Measurements from ENCODE around the gene NACAD.

The NACAD gene

DNA sequence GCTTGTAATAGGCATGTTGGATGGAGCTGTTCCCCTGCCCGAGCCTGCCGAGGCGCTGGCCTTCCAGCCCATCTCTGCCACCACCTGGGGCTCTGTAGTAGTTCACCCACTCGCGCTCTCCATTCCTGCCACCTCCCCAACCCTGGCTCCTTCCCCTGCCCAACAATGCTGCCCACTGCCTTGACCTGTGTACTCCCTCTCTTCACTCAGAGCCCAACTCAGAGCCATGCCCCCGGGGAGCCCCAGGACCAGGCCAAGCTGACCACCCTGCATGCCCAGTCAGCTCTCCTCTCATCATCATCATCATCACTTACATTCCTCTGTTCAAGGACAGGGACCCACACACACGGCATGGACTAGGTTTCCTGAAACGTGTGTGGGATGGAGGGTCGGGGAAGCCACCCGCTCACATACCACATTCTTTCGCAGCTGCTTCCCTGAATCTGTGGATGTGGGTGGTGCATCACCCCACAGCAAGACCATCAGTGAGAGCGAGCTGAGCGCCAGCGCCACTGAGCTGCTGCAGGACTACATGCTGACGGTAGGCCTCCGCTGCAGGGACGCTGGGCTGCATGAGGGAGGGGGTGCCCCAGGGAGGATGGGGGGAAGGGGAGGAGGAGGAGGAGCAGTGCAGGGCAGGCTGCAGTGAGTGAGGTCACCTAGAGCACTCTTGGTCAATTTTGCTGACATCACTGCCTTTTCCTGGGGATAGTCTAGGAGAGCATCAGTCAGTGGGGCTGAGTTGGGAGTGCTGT is 15.6 kb downstream of the NACAD start:
- no peak for DNase-seq

DNA sequence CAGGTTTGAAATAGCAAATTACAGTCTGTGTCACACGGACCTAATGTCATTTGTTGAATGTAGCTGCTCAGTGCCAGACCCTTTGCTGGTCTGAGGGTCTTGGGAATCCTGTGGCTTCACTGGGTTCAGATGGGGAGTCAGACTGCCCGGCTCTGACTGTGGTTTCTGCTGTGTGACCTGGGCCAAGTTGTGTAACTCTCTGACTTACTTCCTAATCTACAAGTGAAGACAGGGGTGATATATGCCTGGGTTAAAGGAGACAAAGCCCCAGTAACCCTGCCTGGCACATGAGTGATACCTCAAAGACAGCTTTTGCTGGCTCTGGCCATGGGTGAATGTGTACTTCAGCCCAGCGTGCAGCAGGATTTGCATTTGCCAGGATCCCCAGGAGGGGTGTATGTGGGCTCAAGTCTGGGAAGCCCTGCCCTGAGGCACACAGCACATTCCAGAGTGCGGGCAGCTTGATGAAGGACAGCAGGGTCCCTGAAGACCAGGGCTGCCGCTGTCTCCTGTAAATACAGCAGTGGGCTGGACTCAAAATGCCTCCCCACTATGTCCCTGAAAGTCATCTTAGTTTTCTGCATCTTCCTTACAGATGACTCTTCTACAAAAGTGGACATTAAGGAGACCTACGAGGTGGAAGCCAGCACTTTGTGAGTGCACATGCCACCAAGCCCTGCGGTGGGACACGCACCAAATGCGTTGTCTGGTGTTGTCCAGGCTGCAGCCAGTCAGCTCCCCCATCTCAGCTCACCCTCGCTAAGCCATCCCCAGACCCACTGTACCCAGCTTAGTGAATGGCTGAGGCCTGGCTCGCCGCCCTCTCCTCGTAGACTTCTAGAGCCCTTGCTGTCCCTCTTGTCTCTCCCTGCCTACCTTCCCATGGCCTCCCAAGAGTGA is 16.4 kb downstream of the NACAD start:
- no peak for DNase-seq

- no peak for DNase-seq
These were observed 17.2 kb downstream of the NACAD start for GRCh38 chr7:45071528-45071927.

GRCh38 chr7:45070254-45070642 is 18.5 kb downstream of the NACAD start:
- no peak for DNase-seq

DNA sequence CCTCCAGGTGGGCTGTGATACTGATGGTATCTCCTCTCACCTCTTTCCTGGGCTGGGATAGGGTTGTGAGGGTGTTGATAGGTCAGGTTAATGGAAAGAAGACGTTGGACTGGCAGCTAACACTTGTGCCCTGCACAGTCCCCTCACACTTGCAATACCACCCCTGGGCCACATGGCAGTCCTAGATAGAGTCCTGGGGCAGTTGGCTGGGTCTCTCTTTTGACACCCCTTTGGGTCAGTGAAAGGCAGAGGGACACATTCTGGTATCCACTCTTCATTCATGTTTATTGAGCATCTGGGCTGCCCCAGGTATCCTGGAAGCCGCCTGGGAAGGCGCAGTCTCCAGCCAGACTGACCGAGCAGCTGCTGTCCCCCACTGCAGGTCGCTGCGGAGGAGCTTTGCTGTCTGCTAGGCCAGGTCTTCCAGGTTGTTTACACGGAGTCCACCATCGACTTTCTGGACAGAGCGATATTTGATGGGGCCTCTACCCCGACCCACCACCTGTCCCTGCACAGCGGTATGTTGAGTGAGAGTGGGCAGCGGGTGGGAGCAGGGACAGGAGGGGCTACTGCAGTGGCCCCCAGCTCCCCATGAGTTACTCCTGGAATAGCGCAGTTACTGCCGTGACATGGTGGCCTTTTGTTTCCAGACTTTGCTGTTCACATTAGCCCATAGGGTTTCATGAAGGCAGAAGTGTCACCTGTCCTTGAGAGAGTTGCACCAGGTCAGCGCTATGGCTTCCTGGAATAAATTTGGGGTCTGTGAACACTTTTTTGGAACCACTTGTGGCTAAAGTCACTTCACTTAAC is 19.1 kb downstream of the NACAD start:
- no peak for DNase-seq

GRCh38 chr7:45068236-45069023 is 20.3 kb downstream of the NACAD start:
- DNase-seq = no peak

GRCh38 chr7:45067582-45067981 is 21.2 kb downstream of the NACAD start:
- DNase-seq = no peak

DNA sequence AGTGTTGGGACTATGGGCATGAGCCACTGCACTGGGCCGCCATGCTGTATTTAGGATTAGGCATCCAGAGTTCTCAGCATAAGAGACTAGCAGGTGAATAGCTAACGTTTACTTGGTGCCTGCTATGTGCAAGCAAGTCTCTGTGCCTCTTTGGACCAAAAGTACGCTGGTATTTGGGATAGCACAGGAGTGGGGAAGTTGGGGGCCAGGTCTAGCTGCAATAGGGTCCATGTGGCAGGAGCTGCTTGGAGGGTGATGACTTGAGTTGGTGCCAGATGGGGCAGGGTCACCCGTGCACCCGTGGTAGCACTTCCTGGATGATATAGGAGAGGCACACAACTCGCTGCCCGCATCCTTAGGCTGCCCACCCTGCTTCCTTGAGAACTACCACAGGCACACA is 22.4 kb downstream of the NACAD start:
- no peak for DNase-seq

DNA sequence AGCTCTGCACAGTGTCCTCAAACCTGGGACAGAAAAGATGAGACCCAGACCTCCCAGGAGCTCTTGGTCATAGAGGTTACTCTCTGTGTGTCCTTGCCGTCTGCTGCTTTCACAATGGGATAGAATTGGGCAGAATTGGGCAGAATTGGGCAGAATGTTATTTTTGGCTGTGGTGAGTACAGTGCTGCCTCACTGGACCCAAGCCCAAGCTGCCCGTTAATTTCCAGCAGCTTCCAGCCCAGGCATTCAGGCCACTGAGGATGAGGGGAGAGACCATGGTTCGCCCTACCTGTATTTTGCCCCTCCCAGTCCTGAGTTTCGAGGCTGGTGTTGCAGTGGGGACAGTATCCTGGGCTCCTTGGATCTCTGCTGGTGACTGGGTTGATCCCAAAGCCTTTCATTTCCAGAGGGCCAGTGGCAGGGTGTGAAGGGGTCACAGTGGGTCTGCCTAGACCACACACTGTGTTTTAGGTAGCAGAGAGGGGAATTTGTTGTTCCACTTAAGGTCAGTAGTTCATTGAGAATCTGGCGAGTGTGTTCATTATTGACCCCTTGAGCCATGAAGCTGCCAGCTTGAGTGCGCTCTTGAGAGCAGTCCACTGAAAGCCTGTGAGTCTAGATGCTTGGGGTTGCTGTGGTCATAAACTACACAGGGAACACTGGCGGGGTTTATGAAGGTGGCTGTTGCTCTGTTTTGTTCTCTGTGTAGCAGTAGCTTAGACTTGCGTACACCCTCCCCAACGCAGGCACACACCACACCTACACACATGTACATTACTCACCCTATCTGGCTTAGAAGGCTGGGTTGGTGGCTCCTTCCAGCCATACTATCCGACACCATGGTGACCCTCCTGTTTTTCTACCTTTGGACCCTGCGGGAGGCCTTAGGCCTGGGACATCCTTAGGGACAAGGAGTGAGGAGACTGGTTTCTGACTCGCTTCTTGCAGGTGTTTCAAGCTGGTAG is 23.5 kb downstream of the NACAD start:
- DNase-seq = no peak

DNA sequence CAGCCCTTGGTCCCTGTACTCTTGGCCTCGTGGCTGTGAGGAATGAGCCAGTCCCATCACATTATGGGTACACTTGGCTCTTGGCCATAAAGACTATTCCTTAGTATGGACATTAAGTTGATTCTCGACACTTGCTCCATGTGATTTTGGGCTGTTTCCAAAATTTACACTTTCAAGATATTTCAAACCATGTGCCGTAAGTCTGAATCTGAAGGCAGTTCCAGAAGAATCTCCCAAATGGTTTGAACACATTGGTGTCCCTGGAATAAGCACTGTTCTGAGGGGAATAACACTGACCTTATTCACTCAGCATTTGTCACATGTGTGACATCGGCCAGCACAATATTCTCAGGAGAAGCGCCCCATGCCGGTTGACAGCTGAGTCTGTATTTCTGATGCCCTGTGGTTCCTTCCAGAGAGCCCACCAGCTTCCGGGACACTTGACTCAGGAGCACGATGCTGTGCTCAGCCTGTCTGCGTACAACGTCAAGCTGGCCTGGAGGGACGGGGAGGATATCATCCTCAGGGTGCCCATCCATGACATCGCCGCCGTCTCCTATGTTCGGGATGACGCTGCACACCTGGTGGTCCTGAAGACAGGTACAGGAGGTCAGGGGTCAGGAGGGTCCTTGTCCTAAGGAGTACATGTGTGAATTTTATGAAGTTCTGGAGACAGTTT is 24.6 kb downstream of the NACAD start:
- no peak for DNase-seq

GRCh38 chr7:45061806-45062425 is 26.9 kb downstream of the NACAD start:
- DNase-seq = no peak

- no peak for DNase-seq
These were observed 27.4 kb downstream of the NACAD start for GRCh38 chr7:45061352-45061751.

GRCh38 chr7:45060295-45060694 is 28.5 kb downstream of the NACAD start:
- DNase-seq = no peak

DNA sequence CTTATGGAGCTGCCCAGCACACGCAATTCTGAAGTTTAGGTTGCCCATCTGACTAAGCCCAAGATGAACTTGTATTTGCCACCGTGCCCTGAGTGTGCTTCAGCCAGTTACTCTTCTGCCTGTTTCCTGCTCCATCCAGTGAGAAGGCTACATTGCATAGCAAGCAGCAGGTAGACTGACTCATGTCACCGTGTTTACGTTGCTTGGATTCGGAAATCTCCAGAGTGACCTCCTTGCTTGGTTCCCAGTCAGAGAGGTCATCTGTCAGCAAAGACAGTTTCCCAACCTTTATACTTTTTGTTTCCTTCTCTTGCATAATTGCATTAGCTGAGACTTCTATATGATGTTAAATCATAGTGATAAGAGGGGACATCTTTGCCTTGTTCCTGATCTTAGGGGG is 30.9 kb downstream of the NACAD start:
- DNase-seq = no peak

GRCh38 chr7:45055594-45056219 is 33.1 kb downstream of the NACAD start:
- DNase-seq = no peak

GRCh38 chr7:45055016-45055415 is 33.8 kb downstream of the NACAD start:
- DNase-seq = no peak

- DNase-seq = no peak
These were observed 34.3 kb downstream of the NACAD start for GRCh38 chr7:45054442-45054841.

DNA sequence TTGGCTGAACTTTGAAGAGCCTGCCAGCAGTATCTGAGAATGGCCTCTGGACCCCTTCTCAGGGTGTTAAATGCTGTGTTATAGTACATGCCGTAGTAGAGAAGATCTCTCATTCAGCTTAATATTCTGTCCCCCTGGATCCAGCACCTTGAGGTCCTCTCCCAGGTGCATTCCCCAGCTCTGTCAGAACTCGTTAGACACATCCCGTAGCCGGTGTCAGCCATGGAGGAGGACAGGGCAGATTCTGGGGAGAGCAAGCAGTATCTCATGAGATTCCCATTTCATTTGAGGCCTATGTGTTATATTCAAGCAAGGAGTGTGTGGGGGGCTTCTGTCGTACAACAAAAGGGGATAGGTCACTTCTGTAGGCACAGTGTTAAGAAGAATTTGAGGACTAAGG is 34.8 kb downstream of the NACAD start:
- no peak for DNase-seq

GRCh38 chr7:45053401-45053800 is 35.4 kb downstream of the NACAD start:
- no peak for DNase-seq

- no peak for DNase-seq
These were observed 36.8 kb downstream of the NACAD start for GRCh38 chr7:45052011-45052410.

Measured in SIG-M5 (cell line).